Transverse colon (tissue), 4 donors: Measurements from ENCODE around the gene DCTPP1.

Experiments used
- EP300 ChIP-seq: sonication (generic); formaldehyde crosslinking; IDR thresholded peaks from one replicate; pipeline ENCODE4 v1.6.1; 2017; ENCODE audit warnings: antibody characterized with exemption, low read depth
- POLR2AphosphoS5 ChIP-seq, 3 donors: sonication (generic); formaldehyde crosslinking; IDR thresholded peaks; one replicate each; pipeline ENCODE4 v1.6.1; 2016; ENCODE audit warnings: antibody characterized with exemption in 3 of 3
- TF ChIP-seq, protein P1 (sequence below), 5 experiments: fragments of 200-600 bp in 3 of 5; fragments of 450-650 bp in 2 of 5; sonication (generic) in 3 of 5; IDR thresholded peaks; 1 replicate in 2 of 5; 2 replicates in 3 of 5; pipeline ENCODE4 v1.5.1; 2016 to 2017; ENCODE audit warnings: antibody characterized with exemption in 5 of 5, inconsistent platforms in 3 of 5, mild to moderate bottlenecking in 2 of 5, moderate library complexity in 1 of 5

DNA sequence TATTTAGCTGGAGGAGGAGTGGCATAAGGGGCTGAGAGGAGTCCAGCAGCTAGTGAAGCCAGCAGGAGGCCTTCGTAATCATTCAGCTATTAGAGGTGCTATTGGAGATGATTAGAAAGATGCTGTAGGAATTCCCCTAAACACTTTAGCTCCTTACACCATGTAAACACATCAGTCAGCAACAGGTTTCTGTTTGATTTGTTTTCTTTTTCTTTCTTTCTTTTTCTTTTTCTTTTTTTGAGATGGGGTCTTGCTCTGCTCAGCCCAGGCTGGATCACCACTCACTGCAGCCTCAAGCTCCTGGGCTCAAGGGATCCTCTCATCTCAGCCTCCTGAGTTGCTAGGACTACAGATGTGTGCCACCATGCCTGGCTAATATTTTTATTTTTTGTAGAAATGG, 26.5 kb upstream of the DCTPP1 start:
- TF ChIP-seq, protein P1, sequence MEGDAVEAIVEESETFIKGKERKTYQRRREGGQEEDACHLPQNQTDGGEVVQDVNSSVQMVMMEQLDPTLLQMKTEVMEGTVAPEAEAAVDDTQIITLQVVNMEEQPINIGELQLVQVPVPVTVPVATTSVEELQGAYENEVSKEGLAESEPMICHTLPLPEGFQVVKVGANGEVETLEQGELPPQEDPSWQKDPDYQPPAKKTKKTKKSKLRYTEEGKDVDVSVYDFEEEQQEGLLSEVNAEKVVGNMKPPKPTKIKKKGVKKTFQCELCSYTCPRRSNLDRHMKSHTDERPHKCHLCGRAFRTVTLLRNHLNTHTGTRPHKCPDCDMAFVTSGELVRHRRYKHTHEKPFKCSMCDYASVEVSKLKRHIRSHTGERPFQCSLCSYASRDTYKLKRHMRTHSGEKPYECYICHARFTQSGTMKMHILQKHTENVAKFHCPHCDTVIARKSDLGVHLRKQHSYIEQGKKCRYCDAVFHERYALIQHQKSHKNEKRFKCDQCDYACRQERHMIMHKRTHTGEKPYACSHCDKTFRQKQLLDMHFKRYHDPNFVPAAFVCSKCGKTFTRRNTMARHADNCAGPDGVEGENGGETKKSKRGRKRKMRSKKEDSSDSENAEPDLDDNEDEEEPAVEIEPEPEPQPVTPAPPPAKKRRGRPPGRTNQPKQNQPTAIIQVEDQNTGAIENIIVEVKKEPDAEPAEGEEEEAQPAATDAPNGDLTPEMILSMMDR (IDR thresholded peaks at IDR 0.05), result no peak
- TF ChIP-seq POLR2AphosphoS5 (IDR thresholded peaks at IDR 0.05), result no peak
- no peak for TF ChIP-seq EP300
